GM12801 (cell line): ENCODE measurements around the gene DDX4.

ENCODE experiments used
- CTCF ChIP-seq: IDR thresholded peaks from one replicate; pipeline ENCODE4 v1.5.1; 2011; ENCODE audit warnings: control low read depth; ENCODE audit not compliant: insufficient read length; ENCODE audit errors: extremely low read depth

DDX4 gene

DNA sequence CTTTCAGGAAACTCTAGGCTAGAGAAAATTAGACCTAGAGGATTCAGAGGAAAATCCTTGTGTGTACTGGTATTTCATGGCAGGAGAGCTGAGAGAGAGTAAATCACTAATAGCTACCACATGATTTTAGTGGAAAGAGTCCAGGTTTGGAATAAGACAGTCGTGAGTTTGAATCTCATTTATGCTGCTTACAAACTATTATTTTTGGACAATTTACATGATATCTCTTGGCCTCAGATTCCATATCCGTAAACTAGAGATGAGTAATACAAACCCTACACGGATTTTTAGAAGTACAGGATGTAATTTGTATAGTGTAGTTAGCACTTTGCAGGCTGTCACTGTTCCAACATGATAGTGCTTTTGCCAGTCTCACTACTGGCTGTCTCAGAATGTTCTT lies 116.0 kb downstream of the DDX4 start:
- TF ChIP-seq CTCF = no peak

DNA sequence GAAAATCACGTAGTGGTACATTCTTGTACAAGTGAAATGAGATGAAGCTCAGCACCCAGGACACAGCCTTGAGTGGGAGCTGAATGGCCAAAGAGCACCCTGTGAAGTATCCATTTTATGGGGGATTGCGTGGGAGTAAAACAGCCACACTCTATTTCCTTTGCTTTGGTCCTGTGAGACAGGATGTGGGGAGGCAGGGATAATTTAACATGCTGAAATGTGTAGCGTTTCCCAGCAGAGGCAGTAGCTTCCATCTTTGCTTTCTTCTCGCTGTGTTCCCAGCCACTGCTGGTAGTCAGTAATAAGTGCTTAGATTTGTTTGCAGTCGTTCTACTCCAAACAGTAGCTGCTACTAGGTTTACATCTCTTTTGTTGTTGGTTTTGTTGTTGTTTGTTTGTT lies 117.6 kb downstream of the DDX4 start:
- no peak for TF ChIP-seq CTCF

- no peak for TF ChIP-seq CTCF
These were observed 118.8 kb downstream of the DDX4 start for GRCh38 chr5:55856516-55857246.

DNA sequence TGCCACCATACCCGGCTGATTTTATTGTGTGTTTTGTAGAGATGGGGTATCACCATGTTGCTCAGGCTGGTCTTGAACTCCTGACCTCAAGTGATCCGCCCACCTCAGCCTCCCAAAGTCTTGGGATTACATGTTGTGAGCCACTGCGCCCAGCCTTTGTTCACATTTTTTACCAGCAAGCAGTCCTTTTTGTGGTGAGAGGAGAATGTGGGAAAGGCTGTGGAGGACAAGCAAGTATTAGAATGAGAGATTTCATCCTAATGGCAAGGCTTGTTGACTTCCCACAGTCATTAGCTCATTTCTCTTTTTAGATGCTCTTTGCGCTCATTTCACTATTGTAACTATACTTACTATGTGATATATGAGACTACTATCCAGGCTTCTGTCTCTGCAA lies 119.4 kb downstream of the DDX4 start:
- no peak for TF ChIP-seq CTCF

DNA sequence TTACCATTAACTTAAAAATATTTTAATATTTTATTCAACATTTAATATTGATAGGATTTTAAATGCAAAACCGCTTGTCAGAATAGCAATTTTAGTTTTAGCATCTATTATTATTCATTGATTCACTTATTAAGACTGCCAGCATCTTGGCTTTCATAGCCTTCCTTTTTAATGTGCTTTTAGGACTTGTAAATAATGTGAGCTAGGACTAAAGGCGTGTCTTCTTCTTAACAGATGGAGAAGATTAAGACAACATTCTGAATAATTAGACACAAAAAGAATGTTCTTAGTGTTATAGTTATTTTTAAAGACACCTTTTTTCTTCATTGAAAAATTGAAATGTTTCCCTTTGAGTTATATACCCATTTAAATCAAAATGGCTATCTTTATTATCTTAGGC lies 120.2 kb downstream of the DDX4 start:
- TF ChIP-seq CTCF = no peak

- TF ChIP-seq CTCF = no peak
These were observed 122.4 kb downstream of the DDX4 start for GRCh38 chr5:55860288-55860687.

DNA sequence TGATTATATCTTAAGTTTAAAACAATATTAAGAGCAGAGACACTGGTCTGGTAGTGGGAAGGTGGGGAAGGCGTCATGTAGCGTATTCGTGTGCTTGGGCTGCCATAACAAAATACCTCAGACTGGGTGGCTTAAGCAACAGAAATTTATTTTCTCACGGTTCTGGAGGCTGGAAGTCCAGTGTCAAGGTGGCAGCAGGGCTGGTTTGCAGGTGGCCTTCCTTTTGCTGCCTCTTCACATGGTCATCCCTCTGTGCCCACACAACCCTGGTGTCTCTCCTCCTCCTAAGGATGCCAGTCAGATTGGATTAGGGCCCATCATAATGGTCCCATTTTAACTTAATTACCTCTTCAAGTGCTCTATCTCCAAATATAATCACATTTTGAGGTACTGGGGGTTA lies 122.8 kb downstream of the DDX4 start:
- no peak for TF ChIP-seq CTCF
